Activated CD4-positive, alpha-beta T cell treated with anti-CD3 and anti-CD28 coated beads, Interleukin-10, Interleukin-2, amounts not matched to agents 100 ng/mL and 50 ng/mL, durations not matched to agents 16 hours and 8 hours (primary cell): ENCODE results near the gene TP53.

Experiments used
- DNase-seq: peaks from one replicate; pipeline ENCODE4 v3.0.0-alpha.2; 2020

TP53 gene

DNA sequence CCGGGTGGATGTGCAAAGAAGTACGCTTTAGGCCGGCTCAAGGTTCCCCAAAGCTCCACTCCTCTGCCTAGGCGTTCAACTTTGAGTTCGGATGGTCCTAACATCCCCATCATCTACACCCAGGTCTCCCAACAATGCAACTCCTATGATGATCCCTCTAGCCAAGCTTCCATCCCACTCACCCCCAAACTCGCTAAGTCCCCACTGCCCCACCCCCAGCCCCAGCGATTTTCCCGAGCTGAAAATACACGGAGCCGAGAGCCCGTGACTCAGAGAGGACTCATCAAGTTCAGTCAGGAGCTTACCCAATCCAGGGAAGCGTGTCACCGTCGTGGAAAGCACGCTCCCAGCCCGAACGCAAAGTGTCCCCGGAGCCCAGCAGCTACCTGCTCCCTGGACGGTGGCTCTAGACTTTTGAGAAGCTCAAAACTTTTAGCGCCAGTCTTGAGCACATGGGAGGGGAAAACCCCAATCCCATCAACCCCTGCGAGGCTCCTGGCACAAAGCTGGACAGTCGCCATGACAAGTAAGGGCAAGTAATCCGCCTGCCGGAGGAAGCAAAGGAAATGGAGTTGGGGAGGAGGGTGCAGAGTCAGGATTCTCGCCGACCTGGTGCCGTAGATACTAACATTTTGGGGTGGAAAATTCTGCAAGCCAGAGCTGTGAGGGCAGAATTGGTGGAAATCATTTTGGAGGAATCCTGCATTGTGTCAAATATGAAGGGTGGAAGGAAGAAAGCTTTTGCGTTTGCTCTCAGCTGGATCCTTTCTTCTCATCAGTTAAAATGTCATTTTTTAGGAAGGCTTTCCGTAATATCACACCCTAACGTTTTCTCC is at the start of gene TP53:
TP53 (minus strand) TSS at position 419 of the 836 bp plus-strand sequence. CDS start 10,896 bp downstream, outside the sequence.
- DNase-seq = peak; percentile 96

DNA sequence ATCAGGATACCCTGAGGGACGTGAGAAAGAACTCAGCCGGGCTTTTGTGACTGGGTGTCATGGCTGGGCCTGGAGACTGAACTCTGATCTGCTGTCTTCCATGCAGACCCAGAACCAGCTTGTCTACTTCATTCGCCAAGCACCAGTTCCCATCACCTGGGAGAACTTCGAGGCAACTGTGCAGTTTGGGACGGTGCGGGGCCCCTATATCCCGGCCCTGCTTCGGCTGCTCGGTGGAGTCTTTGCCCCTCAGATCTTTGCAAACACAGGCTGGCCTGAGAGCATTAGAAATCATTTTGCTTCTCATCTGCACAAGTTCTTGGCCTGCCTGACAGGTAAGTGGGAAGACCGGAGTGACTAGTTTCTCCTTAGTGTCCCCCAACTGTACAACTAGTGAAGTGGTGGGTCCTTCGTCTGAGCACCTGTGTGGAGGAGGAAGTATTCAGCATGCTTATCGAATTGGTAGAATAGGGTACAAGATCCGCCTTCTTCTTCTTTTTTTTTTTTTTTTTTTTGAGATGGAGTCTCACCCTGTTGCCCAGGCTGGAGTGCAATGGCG is 45.8 kb upstream of the TP53 start:
- no peak for DNase-seq

DNA sequence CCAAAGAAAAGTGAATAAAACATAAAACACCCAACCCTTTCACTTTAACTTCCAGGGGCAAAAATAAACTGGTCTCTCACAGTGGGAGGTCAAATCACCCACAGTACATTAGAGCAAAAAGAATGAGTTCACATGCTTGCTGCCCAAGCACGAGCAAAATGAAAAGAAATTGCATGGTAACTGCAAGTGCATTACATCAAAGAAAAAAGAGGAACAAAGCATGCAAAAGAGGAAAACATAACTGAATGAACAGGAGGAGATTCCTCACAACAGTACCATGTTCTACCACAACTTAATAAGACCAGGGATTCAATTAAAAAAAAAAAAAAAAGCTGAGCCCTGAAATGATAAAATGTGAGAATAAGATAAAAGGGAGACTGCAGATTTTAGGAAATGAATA is 42.5 kb upstream of the TP53 start:
- DNase-seq = no peak

DNA sequence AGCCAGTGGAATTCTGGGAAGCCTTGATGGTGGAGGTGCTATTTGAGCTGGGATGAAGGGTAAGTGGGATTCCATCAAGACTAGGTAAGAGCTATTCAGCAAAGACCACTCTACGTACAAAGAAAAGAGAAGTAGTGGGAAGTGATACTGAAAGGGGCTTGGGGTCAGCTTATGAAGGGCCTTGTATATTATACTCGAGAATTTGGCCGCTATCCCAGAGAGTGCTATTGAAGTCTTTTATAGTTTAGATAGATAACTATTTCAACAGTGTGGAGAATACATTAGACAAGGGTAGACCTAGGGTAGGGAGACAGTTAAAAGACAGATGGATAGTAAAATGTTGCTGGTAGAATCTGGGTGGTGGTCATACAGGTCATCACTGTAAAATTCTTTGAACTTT is 40.6 kb upstream of the TP53 start:
- DNase-seq = no peak

DNA sequence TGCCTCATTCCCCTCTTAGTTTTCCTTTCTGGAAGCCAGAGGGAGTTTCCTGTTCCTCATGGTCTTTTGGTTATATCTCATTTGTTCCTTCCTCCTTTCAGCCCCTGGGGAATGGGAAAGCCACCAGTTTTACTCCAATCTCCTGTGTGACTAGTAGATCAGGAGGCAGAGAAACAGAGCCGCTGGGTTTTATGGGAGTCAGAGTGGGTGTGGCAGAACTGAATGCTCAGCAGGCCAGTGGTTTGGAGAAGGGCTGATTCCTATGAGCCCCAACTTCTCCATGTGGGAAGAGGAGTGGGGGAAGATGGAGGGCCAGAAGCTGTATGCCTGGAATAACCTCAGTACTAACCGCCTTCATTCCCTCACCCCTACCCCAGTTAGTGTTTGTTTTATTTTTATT is 34.3 kb upstream of the TP53 start:
- no peak for DNase-seq

DNA sequence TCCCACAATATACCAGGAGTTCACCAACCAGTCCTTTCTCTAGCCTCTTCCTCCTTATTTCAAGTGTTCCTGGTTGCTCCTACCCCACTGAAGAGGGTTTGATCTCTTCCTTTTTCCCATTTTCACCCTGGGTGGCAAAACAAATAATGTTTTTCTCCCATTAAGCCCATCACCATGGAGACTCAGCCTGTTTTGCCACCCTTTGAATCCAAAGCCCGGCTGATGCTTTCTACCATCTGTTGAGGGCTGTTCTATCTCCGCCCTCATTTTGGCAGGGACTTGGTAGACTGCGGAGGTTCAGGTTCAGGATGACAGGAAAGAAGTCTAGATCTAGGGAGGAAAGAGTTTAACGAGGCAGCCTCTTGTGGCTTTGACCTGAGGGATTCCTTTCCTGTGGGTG is 32.8 kb upstream of the TP53 start:
- DNase-seq = no peak

DNA sequence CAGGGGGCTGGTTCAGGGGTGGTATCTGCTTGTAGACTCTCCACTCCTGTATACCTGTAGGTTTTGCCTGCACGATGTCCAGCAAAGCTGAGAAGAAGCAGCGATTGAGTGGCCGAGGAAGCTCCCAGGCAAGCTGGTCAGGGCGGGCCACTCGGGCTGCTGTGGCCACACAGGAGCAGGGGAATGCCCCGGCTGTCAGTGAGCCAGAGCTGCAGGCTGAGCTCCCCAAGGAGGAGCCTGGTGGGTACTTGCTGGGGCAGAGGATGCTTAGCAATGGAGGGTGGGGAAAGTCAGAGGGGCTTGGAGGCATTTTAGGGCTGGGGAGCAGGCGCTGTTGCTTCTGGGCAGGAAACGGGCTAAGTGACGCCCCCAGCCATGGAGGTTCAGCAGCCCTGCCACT is 32.4 kb upstream of the TP53 start:
- no peak for DNase-seq

DNA sequence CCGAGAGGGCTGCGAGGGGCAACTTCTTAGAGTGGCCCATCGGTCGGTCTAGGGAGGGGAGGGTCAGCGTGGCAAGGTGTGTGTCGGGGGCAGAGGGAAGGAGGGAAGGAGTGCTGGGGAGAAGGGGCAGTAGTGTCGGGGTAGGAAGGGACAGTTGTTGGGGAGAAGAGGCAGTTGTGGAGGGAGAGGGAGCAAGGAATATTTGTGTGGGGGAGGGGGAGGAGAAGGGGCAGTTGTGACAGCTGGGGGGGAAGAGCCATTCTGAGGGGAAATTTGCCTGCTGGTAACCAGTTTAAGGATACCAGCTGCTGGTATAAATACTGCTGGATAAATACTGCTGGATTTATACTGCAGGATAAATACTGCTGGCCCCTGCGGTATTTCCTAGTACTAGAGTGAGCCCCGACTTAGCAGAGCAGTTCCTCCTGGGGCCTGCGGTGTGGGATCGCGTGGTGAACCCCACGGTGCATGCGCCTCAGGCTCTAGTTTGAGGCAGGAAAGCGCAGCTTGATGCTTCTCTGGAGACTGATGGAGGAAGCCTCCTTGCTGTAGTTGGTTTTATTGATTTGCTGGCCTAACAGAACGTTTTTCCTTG is 30.6 kb upstream of the TP53 start:
- DNase-seq = peak; percentile 20

DNA sequence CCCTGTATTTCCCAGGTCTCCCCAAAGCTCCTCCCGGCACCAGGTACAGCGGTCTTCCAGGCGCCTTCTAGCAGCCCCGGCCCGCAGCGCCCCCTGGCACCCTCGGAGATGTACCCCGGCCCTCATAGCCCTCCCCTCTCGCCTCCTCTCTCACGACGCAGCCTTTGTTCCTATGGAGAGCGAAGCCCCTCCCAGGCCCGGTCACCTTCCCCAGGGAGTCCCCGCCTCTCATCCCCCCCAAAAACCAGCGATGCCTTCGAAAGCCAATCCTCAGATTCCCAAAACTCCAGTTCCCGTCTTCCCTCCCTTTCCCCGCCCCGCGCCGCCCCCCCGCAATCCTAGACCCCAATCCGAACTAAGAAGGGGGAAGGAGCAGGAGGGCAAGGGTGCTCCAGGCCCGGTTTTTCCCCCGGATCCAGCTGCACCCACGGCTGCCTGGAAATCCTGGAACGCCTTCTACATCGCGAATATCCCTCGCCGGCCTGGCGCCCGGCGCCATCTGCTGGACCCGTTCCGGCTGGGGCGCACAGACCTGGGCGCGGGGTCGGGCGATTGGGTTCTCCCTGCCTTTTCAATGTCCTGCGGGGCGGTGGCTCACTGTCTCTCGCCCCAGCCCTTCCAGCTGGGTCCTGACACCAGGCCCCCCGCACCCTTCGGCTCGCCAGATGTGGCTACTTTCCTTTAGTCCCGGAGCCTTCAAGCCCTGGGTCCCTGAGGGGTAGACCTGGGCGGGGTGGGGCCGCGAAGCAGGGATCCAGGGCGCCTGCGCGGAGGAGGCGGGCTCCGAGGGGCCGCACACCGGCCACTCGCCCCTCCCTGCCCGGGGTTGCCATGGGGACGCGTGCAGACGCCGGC is 29.8 kb upstream of the TP53 start, which contains the start of gene DNAH2:
DNAH2 (plus strand) TSS at position 844 of the 855 bp plus-strand sequence. CDS start 1,991 bp downstream, outside the sequence.
- DNase-seq = peak; percentile 46

DNA sequence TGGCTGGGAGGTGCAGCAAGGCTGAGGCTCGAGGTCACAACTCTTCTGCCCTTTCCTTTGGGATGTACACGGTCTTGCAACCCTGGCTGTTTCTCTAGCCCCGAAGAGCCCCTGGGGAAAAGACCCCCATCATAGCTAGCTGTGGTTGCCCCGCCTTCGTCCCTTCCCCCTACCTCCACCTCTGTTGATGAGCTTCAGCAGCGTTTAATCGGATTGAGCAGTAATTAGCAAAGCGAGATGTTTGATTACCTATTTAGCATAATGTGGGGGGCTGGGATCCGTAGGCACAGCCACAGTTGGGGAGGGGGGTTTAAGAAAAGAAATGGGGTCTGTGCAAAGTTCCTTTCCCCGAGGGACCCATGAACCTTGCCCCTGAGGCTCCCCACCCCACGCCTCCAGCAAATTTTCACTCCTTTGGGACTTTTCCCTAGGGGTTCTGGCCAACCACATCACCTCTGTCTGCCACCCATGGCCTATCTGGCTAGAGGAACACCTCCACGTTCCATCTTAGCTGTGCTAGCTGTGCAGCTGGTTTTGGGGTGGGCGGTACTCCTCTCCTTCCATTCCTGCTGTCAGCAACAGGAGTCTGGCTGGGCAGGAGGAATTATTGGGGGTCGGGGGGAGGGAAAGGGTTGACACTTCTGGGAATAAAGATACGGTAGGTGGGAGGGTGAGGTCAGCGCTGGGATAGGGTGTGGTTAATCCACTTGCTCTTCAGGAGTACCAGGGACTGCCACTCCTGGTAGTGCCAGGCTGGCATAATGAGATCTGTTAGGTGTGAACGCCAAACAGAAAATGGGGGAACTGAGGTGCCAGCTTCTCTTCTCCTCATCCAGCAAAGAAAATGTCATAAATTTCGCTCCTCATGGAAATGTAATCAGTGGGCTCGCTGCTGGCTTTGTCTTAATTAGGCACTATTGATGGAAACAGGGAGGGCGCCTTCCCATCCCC is 28.9 kb upstream of the TP53 start:
- no peak for DNase-seq

DNA sequence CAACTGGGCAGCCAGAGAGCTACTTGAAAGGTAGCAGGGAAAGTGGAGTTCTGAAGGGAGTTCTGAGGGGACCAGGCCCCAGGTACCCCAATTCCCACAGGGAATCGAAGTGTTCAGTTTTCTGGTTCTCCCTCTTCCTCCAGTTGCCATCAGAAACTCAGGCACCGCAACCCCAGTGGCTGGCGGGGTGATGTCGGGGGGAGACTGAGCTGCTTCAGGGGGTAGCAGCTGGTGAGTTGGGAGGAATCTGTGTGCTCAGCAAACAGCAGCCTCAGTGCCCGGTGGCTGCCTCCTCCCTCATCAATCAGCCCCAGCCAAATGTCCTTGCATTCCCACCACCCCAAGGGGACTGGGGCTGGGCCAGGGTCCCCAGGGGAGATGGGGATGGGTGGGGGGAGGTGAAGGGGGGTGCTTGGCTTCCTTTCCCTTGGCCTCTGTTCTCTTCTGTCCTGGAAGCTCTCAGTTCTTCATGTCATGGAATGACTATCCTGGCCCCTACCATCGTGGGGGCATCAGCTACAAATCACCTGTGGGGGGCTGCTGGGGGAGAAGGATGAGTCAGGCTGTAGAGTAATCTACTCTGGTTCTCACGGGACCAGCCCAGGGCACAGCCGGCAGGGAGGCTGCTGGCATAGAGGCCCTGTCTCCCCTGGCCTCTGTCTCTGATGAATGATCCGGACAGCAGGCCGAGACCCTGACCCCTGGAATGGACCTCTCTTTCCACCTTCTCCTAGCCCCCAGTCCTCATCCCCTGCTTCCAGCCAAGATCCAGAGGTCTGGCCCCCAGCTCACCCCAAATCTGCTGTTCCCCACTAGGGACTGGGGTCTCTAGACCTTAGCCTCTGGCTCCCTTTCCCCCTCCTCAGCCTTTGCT is 27.7 kb upstream of the TP53 start:
- no peak for DNase-seq

DNA sequence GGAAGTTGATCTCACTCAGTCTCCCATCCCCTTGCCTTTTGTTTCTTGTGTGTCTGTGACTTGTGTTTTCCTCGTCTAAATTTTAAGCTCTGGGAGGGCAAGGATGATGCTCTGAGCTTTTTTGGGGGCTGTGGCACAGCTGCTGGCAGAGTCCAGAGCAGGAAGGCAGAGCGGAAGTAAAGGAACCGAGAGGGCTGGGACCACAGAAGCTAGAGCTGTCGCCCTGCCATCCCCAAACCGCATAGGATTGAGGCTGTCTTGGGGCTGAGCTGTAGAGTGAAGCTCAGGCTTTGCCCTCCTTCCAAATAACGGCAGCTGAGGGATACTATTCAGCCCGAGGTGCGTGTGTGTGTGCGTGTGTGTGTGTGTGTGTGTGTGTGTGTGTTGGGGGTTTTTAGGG is 26.5 kb upstream of the TP53 start:
- no peak for DNase-seq

DNA sequence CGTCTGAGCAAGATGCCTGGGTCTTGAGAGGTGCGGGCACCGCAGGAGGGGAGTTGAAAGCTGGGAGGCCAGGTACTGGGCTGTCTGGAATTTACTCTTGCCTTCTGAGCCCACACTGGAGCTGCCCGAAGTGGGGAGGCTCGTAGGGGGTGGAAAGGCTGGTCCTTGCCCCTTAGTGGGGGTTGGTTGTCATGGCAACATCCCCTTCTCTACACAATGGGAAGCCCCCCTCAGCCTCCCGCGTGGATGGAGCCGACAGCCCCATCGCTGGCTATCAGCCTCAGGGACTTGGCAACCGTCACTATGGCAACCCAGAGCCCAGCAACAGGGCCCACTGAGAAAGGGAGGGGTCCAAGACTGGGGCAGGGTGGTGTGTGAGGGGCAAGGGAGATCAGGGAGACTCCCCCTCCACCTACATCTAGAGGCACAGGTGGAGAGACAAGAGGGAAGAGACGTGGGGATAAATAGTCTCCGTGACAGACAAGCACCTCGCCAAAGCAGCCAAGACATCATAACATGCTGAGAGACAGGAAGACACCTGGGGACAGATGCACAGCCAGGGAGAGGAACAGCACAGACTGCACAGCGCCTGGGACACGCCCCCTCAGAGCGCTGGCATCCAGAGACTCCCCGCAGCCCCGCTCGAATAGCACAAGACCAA is 25.0 kb upstream of the TP53 start:
- no peak for DNase-seq

DNA sequence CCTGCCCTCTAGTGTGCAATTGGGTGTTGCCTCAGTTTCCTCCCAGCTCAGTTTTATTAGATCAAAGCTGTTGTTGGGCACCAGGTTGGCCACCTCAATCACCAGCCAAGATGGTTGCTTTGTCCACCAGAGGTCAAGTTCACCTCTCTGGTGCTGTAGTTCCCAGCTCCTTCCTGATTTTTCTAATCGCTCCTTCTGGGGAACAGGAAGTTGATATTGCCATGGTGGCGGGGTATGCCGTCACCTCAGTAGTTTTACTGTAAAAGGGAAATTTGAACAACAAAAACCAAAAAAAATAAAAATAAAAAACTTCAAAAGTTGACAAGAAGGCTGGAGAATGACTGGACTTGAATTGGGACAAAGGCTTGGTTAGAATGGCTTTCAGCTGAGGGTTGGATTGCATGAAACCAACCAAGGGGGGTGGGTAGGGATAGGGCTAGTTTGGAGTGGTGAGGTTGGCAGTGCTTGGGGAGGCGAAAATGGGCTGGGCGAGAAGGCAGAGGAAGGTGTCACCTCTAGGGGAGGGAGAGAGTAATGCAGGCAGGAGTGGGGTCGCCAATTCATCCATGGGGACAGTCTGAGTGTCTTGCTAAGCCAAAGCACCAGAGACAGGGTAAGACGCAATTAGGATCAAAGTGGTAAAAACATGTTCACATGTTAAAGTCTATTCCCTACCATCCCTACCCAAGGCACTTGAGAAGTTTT is 23.9 kb upstream of the TP53 start:
- DNase-seq = no peak

DNA sequence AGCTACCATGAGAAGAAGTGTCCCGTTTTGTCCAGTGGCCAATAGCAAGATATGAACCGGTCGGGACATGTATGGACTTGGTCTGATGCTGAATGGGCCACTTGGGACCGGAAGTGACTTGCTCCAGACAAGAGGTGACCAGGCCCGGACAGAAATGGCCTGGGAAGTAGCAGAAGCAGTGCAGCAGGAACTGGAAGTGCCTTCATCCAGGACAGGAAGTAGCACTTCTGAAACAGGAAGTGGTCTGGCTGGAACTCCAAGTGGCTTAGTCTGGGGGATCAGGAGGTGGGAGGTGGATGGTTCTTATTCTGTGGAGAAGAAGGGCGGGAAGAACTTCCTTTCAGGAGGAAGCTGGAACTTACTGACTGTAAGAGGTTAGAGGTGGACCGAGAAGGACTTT is 23.0 kb upstream of the TP53 start:
- DNase-seq = no peak

DNA sequence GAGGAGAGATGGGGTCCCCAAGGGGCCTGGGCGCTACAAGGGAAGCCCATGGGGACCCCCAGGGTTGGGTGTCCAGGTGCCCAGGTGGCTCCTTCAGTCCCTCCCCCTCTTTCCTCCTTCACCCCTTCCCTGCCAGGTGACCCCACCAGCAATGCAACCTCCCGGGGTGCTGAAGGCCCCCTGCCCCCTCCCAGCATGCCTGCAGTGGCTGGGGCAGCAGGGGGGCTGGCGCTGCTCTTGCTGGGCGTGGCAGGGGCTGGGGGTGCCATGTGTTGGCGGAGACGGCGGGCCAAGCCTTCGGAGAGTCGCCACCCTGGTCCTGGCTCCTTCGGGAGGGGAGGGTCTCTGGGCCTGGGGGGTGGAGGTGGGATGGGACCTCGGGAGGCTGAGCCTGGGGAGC is 21.7 kb upstream of the TP53 start:
- no peak for DNase-seq

DNA sequence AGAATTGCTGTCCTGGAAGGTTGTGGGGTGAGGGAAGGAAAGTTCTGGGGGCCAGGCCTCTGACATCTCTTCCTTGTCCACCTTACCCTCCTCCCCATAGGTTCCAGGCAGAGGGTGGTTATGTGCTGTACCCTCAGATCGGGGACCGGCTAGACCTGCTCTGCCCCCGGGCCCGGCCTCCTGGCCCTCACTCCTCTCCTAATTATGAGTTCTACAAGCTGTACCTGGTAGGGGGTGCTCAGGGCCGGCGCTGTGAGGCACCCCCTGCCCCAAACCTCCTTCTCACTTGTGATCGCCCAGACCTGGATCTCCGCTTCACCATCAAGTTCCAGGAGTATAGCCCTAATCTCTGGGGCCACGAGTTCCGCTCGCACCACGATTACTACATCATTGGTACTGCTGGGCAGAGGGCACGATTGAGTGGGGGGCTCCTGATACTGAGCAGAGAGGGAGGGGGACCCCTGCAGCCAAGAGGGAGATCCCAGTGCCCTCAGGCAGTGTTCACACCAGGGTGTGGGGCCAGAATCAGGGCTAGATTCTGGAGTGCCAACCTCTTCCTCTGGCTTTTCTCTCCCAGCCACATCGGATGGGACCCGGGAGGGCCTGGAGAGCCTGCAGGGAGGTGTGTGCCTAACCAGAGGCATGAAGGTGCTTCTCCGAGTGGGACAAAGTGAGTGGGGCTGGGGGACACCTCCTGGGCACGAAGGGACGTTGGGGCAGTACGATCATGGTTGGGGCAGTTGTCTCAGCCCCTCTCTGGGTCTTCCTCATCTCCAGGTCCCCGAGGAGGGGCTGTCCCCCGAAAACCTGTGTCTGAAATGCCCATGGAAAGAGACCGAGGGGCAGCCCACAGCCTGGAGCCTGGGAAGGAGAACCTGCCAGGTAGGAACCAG is 20.8 kb upstream of the TP53 start:
- DNase-seq = no peak

DNA sequence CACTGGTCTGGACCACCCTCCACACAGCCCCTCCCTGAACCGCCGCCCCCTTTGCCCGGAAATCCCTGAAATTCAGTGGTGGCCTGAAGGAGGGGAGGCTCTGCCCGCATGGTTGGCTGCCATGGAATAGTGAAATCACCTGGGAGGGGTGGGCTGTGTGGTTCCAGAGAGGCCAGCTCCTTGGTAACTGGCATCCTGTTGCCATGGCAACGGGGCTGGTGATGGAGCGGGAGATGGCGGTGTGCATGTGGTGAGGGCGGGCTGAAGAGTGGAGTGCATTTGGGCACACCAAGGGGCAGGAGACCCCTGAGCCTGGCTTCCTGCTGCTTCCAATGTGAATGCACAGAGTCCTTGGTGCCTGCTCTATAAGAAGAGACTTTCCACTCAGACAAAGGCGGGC is 20.2 kb upstream of the TP53 start:
- no peak for DNase-seq
